Measurements from ENCODE around the gene MIEN1. TPM values are rescaled to one million over a fixed set of nuclear protein-coding genes. Genes with fewer than 3 reads are reported as not detected.

MIEN1 gene
- total RNA-seq, 2 donors from 2014 or later = 27.1 to 30.3 TPM

DNA sequence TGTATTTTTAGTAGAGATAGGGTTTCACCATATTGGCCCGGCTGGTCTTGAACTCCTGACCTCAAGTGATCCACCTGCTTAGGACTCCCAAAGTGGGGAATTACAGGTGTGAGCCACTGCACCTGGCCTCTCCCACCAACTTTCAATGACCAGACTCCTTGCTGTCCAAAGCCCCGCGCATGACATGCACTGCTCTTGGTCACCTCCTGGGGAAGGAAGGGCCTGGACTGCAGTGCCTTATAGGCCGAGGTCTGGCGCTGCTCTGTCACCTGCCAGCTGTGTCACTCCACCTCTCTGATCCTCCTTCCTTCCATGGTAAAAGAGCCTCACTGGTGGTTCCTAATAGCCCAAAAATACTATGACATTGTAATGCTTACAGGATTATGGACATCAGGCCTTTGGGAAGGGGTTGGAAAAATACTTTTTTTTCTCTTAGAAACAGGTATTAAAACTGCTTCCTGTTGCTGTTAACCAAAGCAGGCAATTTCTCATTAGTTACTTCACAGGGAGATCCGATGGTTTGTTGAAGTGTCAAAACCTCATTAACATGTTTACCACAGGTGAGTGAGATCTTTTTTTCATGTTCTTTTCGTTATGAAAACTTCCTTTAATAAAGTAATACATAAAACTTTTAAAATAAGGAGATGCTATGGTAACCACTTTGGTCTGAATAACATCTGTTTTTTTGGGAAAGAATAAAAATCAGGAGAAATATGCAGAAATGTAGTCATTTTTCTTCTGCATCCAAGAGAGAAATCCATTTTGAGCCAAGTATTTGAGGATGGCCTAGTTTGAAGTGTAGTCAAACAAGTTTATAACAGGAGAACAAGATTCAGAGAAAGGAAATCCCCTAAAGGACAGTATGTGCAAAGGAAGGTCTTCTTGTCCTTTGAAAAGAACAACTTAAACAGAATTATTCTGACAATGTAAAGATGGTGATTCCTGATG lies 42.9 kb upstream of the MIEN1 start:
- no peak overlapping the region for H3K4me3 ChIP-seq
- no peaks in the 10 kb centered on the region for H3K27me3 ChIP-seq (replicated peaks; ENCODE audit: insufficient read depth)
- no peak for ATAC-seq (ENCODE audit: insufficient number of reproducible peaks, low FRiP score, low read depth)
- no peak for TF ChIP-seq CTCF (IDR thresholded peaks at IDR 0.05)
- no peak overlapping the region for H3K27ac ChIP-seq
- no peaks in the 10 kb centered on the region for H3K36me3 ChIP-seq
- no peaks in the 10 kb centered on the region for H3K9me3 ChIP-seq
- no peak for DNase-seq (ENCODE audit: low spot score)
- H3K4me1 ChIP-seq (ENCODE audit: control insufficient read depth in 1 of 2, low read depth in 2 of 2) = no peaks in the 10 kb centered on the region

- Histone ChIP-seq H3K4me3 (no peak overlapping the region), H3K36me3 (no peaks in the 10 kb centered on the region), H3K27me3 (replicated peaks; ENCODE audit: insufficient read depth) (no peaks in the 10 kb centered on the region), H3K4me1 (ENCODE audit: control insufficient read depth in 1 of 2, low read depth in 2 of 2) (no peaks in the 10 kb centered on the region), H3K27ac (no peak overlapping the region), H3K9me3 (no peaks in the 10 kb centered on the region)
- no peak for DNase-seq (ENCODE audit: low spot score)
- no peak for ATAC-seq (ENCODE audit: insufficient number of reproducible peaks, low FRiP score, low read depth)
- TF ChIP-seq CTCF (IDR thresholded peaks at IDR 0.05) = no peak
These were observed 42.1 kb upstream of the MIEN1 start for GRCh38 chr17:39772415-39772814.

DNA sequence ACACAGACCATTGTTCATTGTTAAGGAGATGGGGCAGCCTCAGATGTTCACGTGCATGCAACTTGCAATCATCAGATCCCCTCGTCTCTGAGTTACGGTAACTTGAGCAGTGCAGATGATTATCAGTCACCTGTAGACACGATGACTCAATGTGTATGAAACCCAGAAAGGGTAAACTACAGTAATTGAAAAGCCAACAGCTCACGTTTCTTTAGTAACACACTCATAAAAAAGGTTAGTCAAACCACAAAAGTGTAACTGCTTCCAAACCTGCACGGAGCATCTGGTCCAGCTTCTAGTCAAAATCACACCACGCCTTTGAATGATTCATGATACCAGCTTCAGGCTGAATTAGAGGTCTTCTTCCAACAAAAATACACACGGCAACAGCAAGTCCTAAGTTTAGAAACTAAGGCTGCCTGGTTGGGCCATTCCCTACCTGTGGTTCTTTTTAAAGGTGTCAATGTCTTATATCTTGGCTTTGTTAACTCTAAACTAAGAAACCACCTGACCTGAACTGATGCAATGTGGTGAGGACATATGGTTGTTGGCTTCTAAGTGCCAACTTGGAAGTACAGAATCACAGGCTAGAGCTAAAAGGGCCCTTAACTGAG lies 39.7 kb upstream of the MIEN1 start:
- TF ChIP-seq CTCF (IDR thresholded peaks at IDR 0.05) = no peak
- no peaks in the 10 kb centered on the region for H3K4me1 ChIP-seq (ENCODE audit: control insufficient read depth in 1 of 2, low read depth in 2 of 2)
- H3K36me3 ChIP-seq = no peaks in the 10 kb centered on the region
- DNase-seq (ENCODE audit: low spot score) (no peak), ATAC-seq (ENCODE audit: insufficient number of reproducible peaks, low FRiP score, low read depth) (no peak)
- no peak overlapping the region for H3K4me3 ChIP-seq
- no peak overlapping the region for H3K27ac ChIP-seq
- no peaks in the 10 kb centered on the region for H3K9me3 ChIP-seq
- no peaks in the 10 kb centered on the region for H3K27me3 ChIP-seq (replicated peaks; ENCODE audit: insufficient read depth)

GRCh38 chr17:39767147-39767546 lies 36.8 kb upstream of the MIEN1 start:
- TF ChIP-seq CTCF (IDR thresholded peaks at IDR 0.05) = no peak
- ATAC-seq (ENCODE audit: insufficient number of reproducible peaks, low FRiP score, low read depth) = no peak
- H3K27me3 ChIP-seq (replicated peaks; ENCODE audit: insufficient read depth) = no peaks in the 10 kb centered on the region
- no peaks in the 10 kb centered on the region for H3K9me3 ChIP-seq
- H3K36me3 ChIP-seq = no peaks in the 10 kb centered on the region
- no peaks in the 10 kb centered on the region for H3K4me1 ChIP-seq (ENCODE audit: control insufficient read depth in 1 of 2, low read depth in 2 of 2)
- no peak for DNase-seq (ENCODE audit: low spot score)
- no peak overlapping the region for H3K27ac ChIP-seq
- H3K4me3 ChIP-seq = no peak overlapping the region

- H3K4me1 ChIP-seq (ENCODE audit: control insufficient read depth in 1 of 2, low read depth in 2 of 2) = no peaks in the 10 kb centered on the region
- H3K27ac ChIP-seq = no peak overlapping the region
- ATAC-seq (ENCODE audit: insufficient number of reproducible peaks, low FRiP score, low read depth) (no peak), DNase-seq (ENCODE audit: low spot score) (no peak)
- no peak for TF ChIP-seq CTCF (IDR thresholded peaks at IDR 0.05)
- no peaks in the 10 kb centered on the region for H3K9me3 ChIP-seq
- no peaks in the 10 kb centered on the region for H3K27me3 ChIP-seq (replicated peaks; ENCODE audit: insufficient read depth)
- no peaks in the 10 kb centered on the region for H3K36me3 ChIP-seq
- no peak overlapping the region for H3K4me3 ChIP-seq
These were observed 35.4 kb upstream of the MIEN1 start for GRCh38 chr17:39765766-39766165.
